ENCODE measurements around the gene DDHD1. TPM values are rescaled to one million over a fixed set of nuclear protein-coding genes. Genes with fewer than 3 reads are reported as not detected.

The DDHD1 gene
- total and polyA plus RNA-seq, 7 donors: 1.2 to 21.4 (median 15.2) TPM

GRCh38 chr14:53037016-53037415 lies 116.1 kb downstream of the DDHD1 start:
- TF ChIP-seq CTCF (IDR thresholded peaks at IDR 0.05) (no peak), EP300 (IDR thresholded peaks at IDR 0.05) (no peak), POLR2A (IDR thresholded peaks at IDR 0.05) (no peak)
- Histone ChIP-seq H3K4me1 (peaks cover 0 to 35% (median 32%) of the 10 kb centered on the region in 4 donors), H3K9me3 (no peaks in the 10 kb centered on the region), H3K27me3 (no peaks in the 10 kb centered on the region), H3K4me3 (no peak overlapping the region), H3K27ac (no peak overlapping the region), H3K36me3 (peaks cover 0 to 12% (median 0%) of the 10 kb centered on the region in 4 donors)
- WGBS, 2 donors: 92 to 94% methylated on average over 1 of the region's 1 CpG
- intact Hi-C loops (cut with DNase I): no loop called here
- DNase-seq: no peak

- no peak for TF ChIP-seq POLR2A (IDR thresholded peaks at IDR 0.05)
- no peak for TF ChIP-seq EP300 (IDR thresholded peaks at IDR 0.05)
- no peak for TF ChIP-seq CTCF (IDR thresholded peaks at IDR 0.05)
- no peak for TF ChIP-seq POLR2AphosphoS5 (IDR thresholded peaks at IDR 0.05)
- Histone ChIP-seq H3K9me3 (no peaks in the 10 kb centered on the region), H3K27me3 (no peaks in the 10 kb centered on the region), H3K4me1 (peaks cover 0 to 40% (median 32%) of the 10 kb centered on the region in 4 donors), H3K27ac (peak overlapping the region in 3 of 4 donors; percentile 16 to 38 (median 24)), H3K4me3 (no peak overlapping the region), H3K36me3 (peaks cover 0 to 12% (median 0%) of the 10 kb centered on the region in 4 donors)
- intact Hi-C loops (cut with DNase I): no loop called here
- no peak for DNase-seq
- WGBS, 2 donors: 84 to 89% methylated on average over 6 of the region's 6 CpGs
Measured at GRCh38 chr14:53035336-53036210, 117.5 kb downstream of the DDHD1 start.

GRCh38 chr14:53034688-53035230 lies 118.4 kb downstream of the DDHD1 start:
- H3K27ac ChIP-seq: peak overlapping the region in 2 of 4 donors; percentile 16 to 27
- H3K9me3 ChIP-seq: no peaks in the 10 kb centered on the region
- no peak for DNase-seq
- H3K4me3 ChIP-seq: no peak overlapping the region
- peaks cover 0 to 12% (median 0%) of the 10 kb centered on the region in 4 donors for H3K36me3 ChIP-seq
- intact Hi-C loops (cut with DNase I): no loop called here
- 96 to 97% methylated on average over 3 of the region's 3 CpGs for WGBS, 2 donors
- no peaks in the 10 kb centered on the region for H3K27me3 ChIP-seq
- peaks cover 0 to 40% (median 32%) of the 10 kb centered on the region in 4 donors for H3K4me1 ChIP-seq
- TF ChIP-seq CTCF (IDR thresholded peaks at IDR 0.05) (no peak), POLR2AphosphoS5 (IDR thresholded peaks at IDR 0.05) (no peak), POLR2A (IDR thresholded peaks at IDR 0.05) (no peak), EP300 (IDR thresholded peaks at IDR 0.05) (no peak)

GRCh38 chr14:53034036-53034435 lies 119.1 kb downstream of the DDHD1 start:
- Histone ChIP-seq H3K4me3 (no peak overlapping the region), H3K27me3 (no peaks in the 10 kb centered on the region), H3K36me3 (peaks cover 0 to 8% (median 0%) of the 10 kb centered on the region in 4 donors), H3K4me1 (peaks cover 0 to 40% (median 32%) of the 10 kb centered on the region in 4 donors), H3K9me3 (no peaks in the 10 kb centered on the region), H3K27ac (no peak overlapping the region)
- TF ChIP-seq EP300 (IDR thresholded peaks at IDR 0.05) (no peak), POLR2AphosphoS5 (IDR thresholded peaks at IDR 0.05) (no peak), POLR2A (IDR thresholded peaks at IDR 0.05) (no peak), CTCF (IDR thresholded peaks at IDR 0.05) (no peak)
- WGBS, 2 donors: 89% methylated on average over 3 of the region's 3 CpGs
- intact Hi-C loops (cut with DNase I): no loop called here
- DNase-seq: no peak

Measured in sigmoid colon (tissue), 7 donors.